Activated CD8-positive, alpha-beta memory T cell treated with anti-CD3 and anti-CD28 coated beads, Interleukin-2, amount 50 U/mL, for 1 hour (primary cell): Measurements from ENCODE around the gene NTNG1.
"Not testable (repeated sequence)": the region's sequence is repeated elsewhere in the genome, so short reads cannot be mapped to it uniquely, and the experiment has no call there.

Source experiments
- DNase-seq: peaks from one replicate; pipeline ENCODE4 v3.0.0-alpha.2; 2020; ENCODE audit errors: extremely low read depth

The NTNG1 gene

DNA sequence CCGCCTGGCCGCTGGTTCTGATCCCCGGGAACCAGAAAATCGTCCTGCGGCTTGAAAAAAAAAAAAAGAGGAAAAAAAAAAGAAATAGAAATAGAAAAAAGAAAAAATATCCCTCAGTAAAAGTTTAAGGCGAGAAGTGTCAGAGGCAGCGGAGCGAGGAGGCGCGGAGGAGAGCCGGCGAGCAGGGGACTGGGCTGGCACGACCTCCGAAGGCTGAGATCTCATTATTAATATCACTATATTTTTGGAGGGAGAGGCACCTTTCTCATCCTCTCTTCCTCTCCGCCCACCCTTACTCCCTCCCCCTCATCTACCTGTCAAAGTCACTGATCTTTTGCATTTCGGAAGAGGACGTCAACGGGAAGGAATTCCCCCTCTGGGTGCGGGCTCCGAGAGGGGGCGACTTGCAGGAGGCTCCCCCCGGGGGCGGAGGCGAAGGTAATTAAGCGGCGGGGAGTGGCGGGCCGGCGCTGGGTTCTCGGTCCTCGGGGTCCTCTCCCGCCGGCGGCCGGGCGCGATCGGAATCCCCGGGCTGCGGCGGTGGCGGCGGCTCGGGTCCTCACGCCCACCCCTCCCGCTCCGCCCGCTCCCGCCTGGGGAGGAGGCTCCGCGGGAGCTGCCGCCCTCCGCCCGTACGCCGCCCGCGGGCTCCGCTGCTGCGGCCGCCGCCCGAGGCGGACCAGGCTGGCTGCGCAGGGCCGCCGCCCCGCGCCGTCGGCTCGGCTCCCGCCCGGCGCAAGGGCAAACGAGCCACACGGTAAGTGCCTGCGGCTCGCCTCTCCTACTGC is at the start of gene NTNG1:
Gene NTNG1 (plus strand): TSS at position 337 of the 788 bp plus-strand sequence.
- DNase-seq: no peak

DNA sequence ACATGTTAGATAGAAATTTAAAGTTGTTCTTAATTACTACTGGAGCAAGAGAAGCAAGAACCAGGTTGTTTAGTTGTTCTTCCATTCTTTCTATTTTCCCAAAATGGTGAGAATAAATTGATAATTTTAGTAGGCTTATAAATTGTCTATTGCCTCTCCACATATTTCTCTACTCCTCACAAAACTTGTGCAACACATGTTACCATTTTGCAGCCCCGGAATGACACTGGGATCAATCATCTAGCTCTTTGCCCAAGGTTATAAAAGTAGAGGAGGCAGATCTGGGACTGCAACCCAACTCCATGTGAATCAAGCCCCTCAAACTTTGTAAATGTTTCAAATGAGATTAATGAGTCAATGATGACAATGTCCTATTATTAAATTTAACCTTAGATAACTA is 49.4 kb upstream of the NTNG1 start:
- DNase-seq: no peak

DNA sequence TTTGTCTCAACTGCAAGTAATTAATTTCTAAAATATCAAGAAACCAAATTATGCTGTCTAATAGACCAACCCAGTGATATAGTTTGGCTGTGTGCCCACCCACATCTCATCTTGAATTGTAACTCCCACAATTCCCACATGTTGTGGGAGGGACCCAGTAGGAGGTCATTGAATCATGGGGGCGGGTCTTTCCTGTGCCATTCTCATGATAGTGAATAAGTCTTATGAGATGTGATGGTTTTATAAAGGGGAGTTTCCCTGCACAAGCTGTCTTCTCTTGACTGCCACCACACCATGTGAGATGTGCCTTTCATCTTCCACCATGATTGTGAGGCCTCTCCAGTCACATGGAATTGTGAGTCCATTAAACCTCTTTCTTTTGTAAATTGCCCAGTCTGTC is 47.4 kb upstream of the NTNG1 start:
- not testable (repeated sequence) for DNase-seq

DNA sequence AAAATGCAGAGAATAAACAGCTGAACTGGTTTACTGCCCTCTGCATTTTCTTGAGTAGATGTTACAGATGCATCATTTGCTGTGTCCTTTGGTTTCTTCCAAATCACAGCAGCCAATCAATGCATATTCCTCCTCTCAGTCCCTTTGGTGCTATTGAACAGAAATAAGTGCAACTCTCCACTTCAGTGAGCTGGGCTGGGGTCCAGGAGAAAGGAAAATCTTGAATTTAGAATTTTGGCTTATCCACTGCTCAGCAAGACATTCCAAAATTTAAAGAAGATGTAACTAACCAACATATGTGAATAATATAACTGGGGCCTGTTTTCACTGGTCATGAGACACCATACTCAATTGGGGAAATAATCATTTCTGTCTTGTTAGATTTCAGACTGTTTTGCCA is 45.2 kb upstream of the NTNG1 start:
- no peak for DNase-seq

DNA sequence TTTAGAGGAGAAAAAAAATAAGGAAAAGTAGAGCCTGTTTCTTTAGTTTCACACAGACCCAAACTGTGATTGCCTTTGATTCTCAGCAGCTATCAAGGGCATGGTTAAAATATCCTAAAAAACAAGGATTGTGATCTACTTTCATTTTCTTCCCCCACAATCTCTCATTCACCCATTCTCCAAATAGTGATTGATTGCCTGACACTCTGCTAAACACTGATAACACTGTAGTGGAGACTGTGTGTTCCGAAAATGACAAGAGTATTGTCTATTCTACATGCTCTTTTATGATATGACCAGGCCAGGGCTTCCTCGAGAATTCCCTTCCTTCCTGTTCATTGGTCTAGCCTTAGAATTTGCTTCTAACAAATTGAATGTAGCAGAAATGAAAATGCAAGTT is 44.1 kb upstream of the NTNG1 start:
- DNase-seq: no peak

DNA sequence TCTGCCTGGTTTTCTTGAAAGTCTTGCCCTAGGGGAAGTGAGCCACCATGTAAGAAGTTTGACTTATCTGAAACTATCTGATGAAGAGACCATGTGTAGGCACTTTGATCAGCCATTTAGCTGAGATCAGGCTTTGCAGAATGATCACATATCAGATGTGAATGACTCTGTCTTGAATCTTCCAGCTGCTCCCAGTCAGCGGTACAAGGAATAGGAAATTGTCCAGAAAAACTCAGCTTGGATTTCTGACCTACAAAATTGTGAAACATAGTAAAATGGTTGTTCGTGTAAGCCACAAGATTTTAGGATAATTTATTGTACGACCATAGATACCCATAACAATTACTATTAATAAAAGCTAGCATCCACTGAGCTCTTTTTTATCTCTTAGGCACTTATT is 41.9 kb upstream of the NTNG1 start:
- no peak for DNase-seq

DNA sequence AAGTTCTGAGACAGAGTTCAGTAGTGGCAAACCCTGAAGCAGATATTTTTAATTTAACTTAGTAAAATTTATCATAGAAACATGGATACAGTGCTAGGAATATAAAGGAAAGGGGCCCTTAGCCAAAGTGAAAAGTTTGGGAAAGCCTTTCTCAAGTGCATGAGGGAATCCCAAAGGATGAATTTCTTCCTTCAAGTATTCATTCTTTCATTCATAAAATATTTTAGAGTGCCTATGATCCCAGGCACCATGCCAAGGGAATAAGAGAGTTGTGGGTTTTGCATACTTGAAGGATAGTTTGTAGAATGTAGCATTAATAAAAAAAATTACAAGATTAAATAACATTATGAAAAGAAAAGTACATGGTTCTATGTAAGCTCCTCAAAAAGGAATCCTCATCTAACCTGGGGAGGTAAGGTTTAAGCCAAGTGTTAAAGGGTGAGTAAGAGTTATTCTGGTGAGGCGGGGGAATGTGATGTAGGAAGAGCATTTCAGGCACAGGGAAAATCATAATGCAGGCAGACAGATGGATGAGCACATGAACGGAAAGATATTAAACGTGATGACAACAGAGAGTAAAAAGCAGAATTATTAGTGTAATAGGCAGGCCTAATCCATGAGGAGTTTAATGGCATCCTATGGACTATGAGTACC is 40.4 kb upstream of the NTNG1 start:
- no peak for DNase-seq

DNA sequence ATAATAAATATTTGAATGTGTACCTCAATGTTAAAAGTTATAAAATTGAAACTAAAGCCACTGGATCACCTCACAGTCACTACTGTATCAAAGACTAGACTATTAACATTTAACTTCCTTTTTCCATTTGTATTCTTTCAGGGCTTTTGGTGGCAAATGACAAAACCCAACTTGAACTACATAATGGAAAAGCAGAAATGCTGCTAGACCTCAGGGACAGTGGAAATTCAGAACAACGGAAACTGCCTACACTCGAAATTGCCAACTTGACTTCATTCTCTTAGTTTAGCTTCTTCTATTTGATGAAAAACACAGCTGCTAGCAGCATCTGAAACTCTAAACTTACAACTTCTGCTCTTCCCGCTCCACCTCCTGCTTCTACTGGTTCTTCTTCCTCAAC is 34.9 kb upstream of the NTNG1 start:
- no peak for DNase-seq

DNA sequence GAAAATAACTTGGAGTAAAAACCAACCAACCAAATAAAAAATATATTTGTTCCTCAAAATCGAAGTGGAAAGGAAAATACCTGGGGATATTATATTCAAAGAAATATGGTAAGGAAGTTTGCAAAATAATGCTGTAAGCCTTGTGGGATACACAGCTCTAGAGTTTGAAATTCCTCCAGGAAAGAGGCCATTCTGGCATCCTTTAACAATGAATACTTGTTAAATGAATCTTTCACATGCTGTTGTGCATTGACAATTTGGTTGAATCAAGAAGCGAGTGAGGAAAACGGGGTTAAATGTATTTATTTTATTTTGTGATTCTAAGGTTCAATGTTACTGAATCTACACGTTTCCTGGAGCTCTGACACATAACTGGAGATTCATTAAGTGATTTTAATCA is 30.5 kb upstream of the NTNG1 start:
- no peak for DNase-seq

DNA sequence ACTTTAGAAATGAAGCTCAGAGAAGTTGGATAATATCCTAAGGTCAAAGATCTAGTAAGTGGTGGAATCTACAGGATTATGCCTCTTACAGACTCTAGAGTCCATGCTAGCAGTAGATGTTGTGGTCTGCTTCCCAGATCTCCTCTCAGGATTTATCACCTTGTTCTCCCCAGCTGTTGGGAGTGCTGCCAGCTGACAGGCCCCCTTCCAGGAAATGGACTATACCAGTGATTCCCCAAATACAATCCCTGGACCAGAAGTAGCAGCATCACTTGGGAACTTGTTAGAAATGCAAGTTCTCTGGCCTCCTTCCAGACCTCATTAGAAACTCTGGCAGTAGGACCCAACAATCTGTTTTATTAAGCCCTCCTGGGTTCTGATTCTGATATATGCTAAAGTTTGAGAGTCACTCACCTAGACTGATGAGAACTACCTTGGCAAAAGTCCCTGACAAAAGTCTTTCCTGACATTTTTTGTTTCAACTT is 24.5 kb upstream of the NTNG1 start:
- DNase-seq: no peak

DNA sequence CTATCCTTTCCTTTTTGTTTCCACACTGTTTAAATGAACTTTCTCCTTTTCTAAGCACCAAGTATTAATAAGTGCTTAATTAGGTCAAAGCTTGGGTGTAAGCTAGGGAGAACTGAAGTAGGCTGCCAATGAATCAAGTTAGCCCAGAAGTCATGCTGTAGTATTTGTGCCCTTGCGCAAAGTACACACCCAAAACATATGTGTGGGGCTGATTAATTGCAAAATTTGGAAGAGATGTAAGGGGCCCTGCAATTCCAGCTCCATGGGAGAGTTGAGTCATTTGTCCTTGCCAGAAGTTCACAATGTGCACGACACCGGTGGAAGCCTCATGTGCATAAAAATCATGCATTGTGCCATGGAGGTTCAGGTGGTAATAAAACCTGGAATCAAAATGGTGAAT is 18.6 kb upstream of the NTNG1 start:
- no peak for DNase-seq

DNA sequence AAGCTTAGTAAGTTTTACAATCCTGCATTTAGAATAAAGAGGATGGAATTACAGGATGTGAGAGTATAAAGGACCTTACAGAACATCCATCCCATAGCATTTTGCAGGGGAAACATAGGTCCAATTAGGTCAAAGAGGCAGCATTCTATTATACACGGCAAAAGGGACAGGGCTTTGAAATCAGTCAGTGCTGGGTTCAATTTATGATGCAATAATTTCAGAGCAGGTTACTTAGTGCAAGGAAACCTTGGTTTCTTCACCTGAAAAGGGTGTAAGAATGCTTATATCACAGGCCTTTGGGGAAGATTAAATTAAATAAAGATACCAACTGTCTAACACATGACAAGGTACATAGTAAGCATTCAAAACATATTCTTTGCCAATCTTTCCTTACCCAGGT is 17.1 kb upstream of the NTNG1 start:
- DNase-seq: no peak

DNA sequence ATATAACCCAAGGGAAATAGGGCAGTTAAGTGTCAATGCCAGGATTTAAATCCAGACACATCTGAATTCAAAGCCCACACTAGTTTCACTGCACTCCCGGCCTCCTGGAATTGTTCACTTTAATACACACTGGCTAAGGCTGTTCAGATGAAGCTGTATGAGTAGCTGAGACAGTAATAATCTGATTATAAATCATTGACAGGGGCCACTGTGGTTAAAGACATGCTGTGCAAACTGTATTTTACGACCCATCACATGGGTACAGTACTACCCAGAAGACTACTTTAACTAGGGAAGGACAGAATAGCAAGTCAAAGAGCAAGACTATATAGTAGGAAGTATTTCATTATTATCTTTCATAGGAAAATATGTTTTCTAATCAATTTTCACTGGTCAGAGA is 16.1 kb upstream of the NTNG1 start:
- DNase-seq: no peak

DNA sequence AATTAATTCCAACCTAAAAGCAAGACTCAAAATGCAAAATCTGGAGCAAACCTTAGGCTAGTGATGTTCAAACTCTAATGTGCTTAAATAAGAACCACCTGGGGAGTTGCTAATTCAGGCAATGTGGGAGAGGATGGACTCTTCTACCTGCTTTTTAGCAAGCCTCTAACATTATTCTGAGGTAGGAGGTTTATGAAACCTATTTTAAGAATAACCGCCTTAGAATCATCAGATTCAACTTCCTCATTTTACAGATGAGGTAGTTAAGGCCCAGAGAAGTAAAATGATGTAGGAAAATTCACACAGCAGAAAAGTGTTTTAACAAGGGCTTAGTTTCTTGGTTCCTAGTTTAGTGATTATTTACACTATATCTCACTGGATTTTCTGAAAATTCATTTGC is 8.6 kb upstream of the NTNG1 start:
- no peak for DNase-seq

DNA sequence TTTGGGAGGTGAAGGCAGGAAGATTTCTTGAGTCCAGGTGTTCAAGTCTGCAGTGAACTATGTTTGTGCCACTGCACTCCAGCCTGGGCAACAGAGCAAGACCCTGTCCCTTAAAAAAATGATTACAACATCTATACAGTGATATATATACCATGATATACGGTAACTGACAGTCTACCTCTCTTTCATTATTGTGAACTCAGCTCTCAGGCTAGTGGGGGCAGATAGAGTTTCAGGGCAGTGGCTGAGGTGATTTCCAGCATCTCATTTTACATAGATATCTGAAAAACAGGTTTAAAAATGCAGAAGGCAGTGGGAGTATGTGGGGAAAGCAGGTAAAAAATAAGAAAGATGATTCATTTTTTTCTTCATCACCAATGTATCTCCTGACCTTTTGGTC is 8.1 kb upstream of the NTNG1 start:
- no peak for DNase-seq

DNA sequence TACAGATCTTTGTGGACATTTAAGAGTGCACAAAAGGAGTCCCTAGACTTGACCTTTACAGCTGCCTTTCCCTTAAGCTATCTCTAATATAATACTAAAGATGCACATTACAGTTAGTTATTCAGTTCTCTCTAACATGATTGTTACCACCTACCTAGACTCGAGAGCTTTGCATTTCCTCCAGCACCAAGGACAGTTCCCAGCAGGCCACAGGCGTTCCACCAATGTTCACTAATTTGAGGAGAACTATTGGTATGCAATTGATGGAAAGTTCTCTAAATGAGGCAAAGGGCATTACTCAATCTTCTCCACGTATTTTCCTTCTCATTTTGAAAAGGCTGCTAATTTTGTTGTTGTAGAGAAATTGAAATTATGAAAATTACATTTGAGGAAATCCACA is 5.4 kb upstream of the NTNG1 start:
- DNase-seq: no peak

DNA sequence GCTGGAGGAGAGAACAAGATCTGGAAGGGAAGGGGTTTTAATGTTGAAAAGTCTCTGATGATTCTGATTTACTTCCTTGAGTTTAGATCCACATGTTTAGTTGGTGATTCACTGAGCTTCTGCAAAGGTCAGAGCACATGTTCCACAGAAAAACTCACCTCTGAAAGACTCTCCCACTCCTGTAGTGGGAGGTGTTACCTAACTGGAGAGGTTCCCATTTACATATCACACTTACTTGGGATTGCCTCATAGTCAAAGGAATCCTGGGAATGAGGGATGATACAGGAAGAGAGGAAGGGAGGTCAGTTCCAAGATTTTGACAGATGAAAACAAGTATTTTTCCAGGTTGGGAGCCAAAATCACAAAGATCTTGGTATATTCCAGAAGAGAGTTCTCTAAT is 2.7 kb upstream of the NTNG1 start:
- no peak for DNase-seq

DNA sequence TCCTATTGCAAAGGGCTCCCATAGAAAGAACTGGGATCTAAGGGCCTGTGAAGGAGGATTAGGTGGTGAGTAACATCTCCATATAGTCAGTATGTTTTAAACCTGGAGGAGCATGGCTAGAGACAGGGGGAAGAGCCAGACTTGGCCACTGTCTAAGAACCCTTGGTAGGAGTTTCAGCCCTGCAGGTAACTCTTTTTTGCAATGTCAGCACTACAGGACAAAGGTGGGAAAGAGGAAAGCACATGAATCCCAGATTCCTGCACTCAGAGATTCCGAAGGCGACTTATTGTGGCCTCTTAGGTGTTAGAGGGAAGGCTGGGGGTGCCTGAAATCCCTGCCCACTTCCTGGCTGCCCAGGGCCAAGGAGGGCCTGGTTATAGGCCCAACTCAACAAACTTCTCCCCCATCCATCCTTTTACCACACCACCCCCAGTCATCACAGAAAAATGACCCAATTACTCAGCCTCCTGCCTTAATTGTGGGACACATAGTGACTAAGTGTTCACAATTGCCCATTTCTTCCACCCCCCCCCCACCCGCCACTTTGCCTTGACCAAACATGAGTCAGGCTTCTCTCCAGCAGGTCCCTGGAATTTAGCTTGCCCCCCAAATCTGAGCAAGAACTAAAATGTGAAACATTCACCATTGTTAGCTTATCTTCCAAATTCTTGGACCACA is 1.9 kb upstream of the NTNG1 start:
- DNase-seq: no peak

DNA sequence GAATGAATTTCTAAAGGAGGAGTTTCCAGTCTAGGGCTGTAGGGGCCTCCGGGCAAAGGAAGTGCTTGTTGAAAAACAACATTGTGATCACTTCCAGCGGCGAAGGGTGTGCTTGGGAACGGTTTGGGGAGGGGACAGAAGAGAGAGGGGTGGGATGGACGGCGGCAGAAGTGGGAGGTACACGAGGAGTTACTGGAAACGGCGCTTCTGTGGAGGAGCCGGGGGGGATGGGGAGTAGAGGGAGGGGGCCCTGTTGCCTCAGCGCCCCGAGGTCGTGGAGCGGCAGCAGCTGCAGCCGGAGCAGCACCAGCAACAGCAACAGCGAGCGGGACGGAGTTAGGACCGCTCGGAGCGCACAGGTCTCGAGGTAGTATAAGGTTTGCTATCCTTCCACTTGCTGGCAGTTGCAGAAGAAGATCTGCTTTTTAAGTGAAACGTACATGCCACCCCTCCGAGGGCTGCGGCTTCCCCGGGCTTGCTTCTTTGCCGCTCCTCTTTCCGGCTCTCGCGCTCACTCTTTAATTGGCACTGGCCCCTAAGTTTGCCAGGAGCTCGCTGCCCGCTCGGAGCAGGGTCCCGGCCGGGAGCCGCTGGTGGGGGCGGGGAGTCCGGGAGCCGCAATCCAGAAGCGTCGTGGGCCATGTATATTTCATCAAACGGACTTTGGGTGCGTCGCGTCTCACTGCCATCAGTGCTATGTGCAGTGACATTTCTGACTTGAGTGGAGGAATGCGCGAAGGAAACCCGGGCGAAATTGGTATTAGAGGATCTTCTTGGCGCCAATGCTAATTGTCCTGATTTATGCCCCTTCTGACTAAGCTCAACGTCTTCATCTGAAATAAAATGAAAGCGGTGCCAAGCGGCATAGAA is 771 bp upstream of the NTNG1 start:
- DNase-seq: no peak

DNA sequence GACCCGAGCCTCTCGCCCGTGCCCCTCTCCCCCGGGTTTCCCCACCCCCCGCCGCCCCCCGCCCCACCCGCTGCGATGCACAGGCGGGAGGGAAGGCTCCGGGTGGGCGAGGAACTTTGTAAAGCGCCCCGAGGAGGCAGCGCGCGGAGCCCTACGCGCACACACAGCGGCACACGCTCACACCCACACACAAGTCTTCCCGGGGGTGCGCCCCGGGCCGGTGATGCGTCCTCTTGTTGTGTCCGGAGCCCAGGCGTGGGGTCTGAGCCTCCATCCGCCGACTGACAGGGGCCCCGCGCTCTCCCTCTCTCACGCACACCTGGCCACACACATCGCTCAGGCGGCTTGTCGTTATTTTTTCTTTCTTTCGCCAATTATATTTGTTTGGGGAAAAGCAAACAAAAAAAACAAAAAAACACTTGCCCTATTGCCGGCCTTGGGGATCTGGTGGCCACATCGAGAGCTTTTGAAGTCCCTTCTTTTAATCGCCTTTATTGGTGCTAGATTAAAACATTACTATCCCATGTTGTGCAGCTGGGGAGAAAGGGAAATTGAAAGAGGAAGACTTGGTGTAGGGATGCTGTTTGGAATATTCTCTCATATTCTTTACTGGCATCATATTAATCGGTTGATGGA is 770 bp downstream of the NTNG1 start:
- DNase-seq: no peak

DNA sequence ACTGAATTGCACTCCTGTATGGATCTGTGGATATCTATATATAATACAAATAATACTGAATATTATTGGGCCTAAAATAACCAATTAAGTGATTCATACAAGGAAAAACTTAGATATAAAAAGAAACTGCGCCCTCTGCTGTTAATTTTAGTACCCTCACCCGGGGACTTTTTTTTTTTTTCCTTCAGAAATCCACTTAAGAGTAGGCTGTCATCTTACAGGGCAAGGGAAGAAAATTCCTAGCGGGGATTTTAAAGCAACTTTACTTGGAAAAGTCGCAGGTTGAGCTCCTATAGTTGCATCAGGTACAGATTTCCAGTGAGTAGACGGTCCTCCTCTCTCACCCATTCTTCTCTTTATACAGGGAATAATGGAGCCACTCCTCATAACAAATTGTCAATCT is 1.3 kb downstream of the NTNG1 start:
- DNase-seq: no peak

DNA sequence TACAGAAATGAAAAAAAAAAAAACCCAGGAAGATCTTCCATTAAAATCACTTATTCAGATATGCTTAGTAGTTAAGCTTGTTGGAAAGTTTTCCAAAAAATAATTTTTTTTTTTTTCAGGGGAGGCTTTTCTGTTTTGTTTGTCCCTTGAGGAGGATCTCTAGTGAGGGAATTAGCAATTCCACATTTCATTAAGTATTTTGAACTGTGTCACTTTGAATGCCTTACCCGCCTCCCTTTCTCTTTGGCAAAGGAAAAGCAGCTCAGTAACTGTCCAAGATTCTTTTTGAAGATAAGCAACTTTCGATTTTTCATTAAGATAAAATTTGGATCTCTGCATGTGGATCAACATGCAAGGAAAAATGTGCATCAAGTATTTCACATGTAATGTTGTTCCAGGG is 1.8 kb downstream of the NTNG1 start:
- no peak for DNase-seq
